Umbilical cord (tissue), 2 donors: Measurements from ENCODE around the gene TPCN2. TPM values are rescaled to one million over a fixed set of nuclear protein-coding genes. Genes with fewer than 3 reads are reported as not detected.
"Not testable (repeated sequence)": the region's sequence is repeated elsewhere in the genome, so short reads cannot be mapped to it uniquely, and the experiment has no call there.

Experiments
- DNase-seq: peaks from one replicate; pipeline ENCODE4 v3.0.0-alpha.2; 2015; ENCODE audit warnings: low spot score
- total RNA-seq: library from RNA; depleted of rRNA; stranded (reverse); fragments of >200 nt; gene quantifications from one replicate; pipeline ENCODE4 v1.2.3, GENCODE V29; 2014; ENCODE audit warnings: low replicate concordance; ENCODE audit not compliant: insufficient read depth

TPCN2 gene
- total RNA-seq, 1 donor from 2014 or later = 11.3 TPM

GRCh38 chr11:69149338-69150045, 100.8 kb downstream of the TPCN2 start:
- DNase-seq = not testable (repeated sequence)

- DNase-seq = no peak
Observed at GRCh38 chr11:69150175-69150574, 101.4 kb downstream of the TPCN2 start.

- DNase-seq = peak; percentile 67
Observed at GRCh38 chr11:69151836-69152235, 103.1 kb downstream of the TPCN2 start.

GRCh38 chr11:69152733-69153421, 104.1 kb downstream of the TPCN2 start:
- peak; percentile 22 for DNase-seq

GRCh38 chr11:69153661-69154060, 104.9 kb downstream of the TPCN2 start:
- peak; percentile 69 for DNase-seq

- DNase-seq = no peak
Observed at GRCh38 chr11:69154211-69154913, 105.6 kb downstream of the TPCN2 start.

GRCh38 chr11:69154938-69155301, 106.2 kb downstream of the TPCN2 start:
- no peak for DNase-seq

GRCh38 chr11:69155302-69156234, 106.8 kb downstream of the TPCN2 start, which contains the start of gene SMIM38:
Gene SMIM38, plus strand, starts transcription at chr11:69155935. Its CDS starts 1,912 bp downstream, at chr11:69157847.
- no peak for DNase-seq

GRCh38 chr11:69156235-69156639, 107.5 kb downstream of the TPCN2 start:
- DNase-seq = peak; percentile 86

- DNase-seq = peak; percentile 94
Observed at GRCh38 chr11:69156673-69157155, 108.0 kb downstream of the TPCN2 start.

GRCh38 chr11:69157156-69157821, 108.6 kb downstream of the TPCN2 start:
- peak; percentile 74 for DNase-seq

- DNase-seq = no peak
Observed at GRCh38 chr11:69157822-69158231, 109.1 kb downstream of the TPCN2 start.

- DNase-seq = peak; percentile 47
Observed at GRCh38 chr11:69158301-69159149, 109.8 kb downstream of the TPCN2 start.

GRCh38 chr11:69159150-69159852, 110.6 kb downstream of the TPCN2 start:
- no peak for DNase-seq

- DNase-seq = no peak
Observed at GRCh38 chr11:69160296-69161116, 111.8 kb downstream of the TPCN2 start.

- no peak for DNase-seq
Observed at GRCh38 chr11:69161117-69161407, 112.3 kb downstream of the TPCN2 start.

- DNase-seq = no peak
Observed at GRCh38 chr11:69162505-69162904, 113.8 kb downstream of the TPCN2 start.

GRCh38 chr11:69163842-69164241, 115.1 kb downstream of the TPCN2 start:
- DNase-seq = no peak
